ENCODE measurements around the gene PRKAG3. TPM values are rescaled to one million over a fixed set of nuclear protein-coding genes. Genes with fewer than 3 reads are reported as not detected.

The PRKAG3 gene
- total RNA-seq, 1 donor from 2014 or later = 0.14 TPM

- Histone ChIP-seq H3K4me3 (no peak overlapping the region), H3K36me3 (no peaks in the 10 kb centered on the region), H3K4me1 (peaks cover 8% of the 10 kb centered on the region), H3K27me3 (ENCODE audit: low read depth) (no peaks in the 10 kb centered on the region), H3K9me3 (replicated peaks) (no peaks in the 10 kb centered on the region), H3K27ac (replicated peaks) (no peak overlapping the region)
- intact Hi-C loops (cut with micrococcal nuclease) = no loop called here
- DNase-seq = no peak
- TF ChIP-seq CTCF (IDR thresholded peaks at IDR 0.05; ENCODE audit: borderline replicate concordance) = no peak
Observed at GRCh38 chr2:218796691-218797090, 34.9 kb downstream of the PRKAG3 start.

- Histone ChIP-seq H3K4me1 (no peaks in the 10 kb centered on the region), H3K27ac (replicated peaks) (no peak overlapping the region), H3K9me3 (replicated peaks) (peaks cover 8% of the 10 kb centered on the region), H3K4me3 (no peak overlapping the region), H3K36me3 (peaks cover 6% of the 10 kb centered on the region), H3K27me3 (ENCODE audit: low read depth) (no peaks in the 10 kb centered on the region)
- no peak for DNase-seq
- intact Hi-C loops (cut with micrococcal nuclease) = no loop called here
- no peak for TF ChIP-seq CTCF (IDR thresholded peaks at IDR 0.05; ENCODE audit: borderline replicate concordance)
Observed at GRCh38 chr2:218792433-218792832, 39.2 kb downstream of the PRKAG3 start.

GRCh38 chr2:218788529-218789255 is 42.9 kb downstream of the PRKAG3 start:
- H3K9me3 ChIP-seq (replicated peaks) = peaks cover 8% of the 10 kb centered on the region
- H3K27me3 ChIP-seq (ENCODE audit: low read depth) = no peaks in the 10 kb centered on the region
- H3K4me3 ChIP-seq = no peak overlapping the region
- peaks cover 6% of the 10 kb centered on the region for H3K36me3 ChIP-seq
- intact Hi-C loops (cut with micrococcal nuclease) = no loop called here
- H3K4me1 ChIP-seq = peaks cover 4% of the 10 kb centered on the region
- TF ChIP-seq CTCF (IDR thresholded peaks at IDR 0.05; ENCODE audit: borderline replicate concordance) = no peak
- no peak for DNase-seq
- H3K27ac ChIP-seq (replicated peaks) = no peak overlapping the region

GRCh38 chr2:218786133-218786532 is 45.5 kb downstream of the PRKAG3 start:
- Histone ChIP-seq H3K36me3 (peaks cover 6% of the 10 kb centered on the region), H3K27me3 (ENCODE audit: low read depth) (peaks cover 2% of the 10 kb centered on the region), H3K4me3 (no peak overlapping the region), H3K4me1 (peaks cover 27% of the 10 kb centered on the region), H3K27ac (replicated peaks) (no peak overlapping the region), H3K9me3 (replicated peaks) (peaks cover 8% of the 10 kb centered on the region)
- intact Hi-C loops (cut with micrococcal nuclease) = no loop called here
- no peak for DNase-seq
- no peak for TF ChIP-seq CTCF (IDR thresholded peaks at IDR 0.05; ENCODE audit: borderline replicate concordance)

GRCh38 chr2:218785103-218785502 is 46.5 kb downstream of the PRKAG3 start:
- peaks cover 31% of the 10 kb centered on the region for H3K4me1 ChIP-seq
- H3K4me3 ChIP-seq = no peak overlapping the region
- H3K27me3 ChIP-seq (ENCODE audit: low read depth) = peaks cover 2% of the 10 kb centered on the region
- H3K27ac ChIP-seq (replicated peaks) = no peak overlapping the region
- TF ChIP-seq CTCF (IDR thresholded peaks at IDR 0.05; ENCODE audit: borderline replicate concordance) = no peak
- DNase-seq = no peak
- peaks cover 6% of the 10 kb centered on the region for H3K36me3 ChIP-seq
- intact Hi-C loops (cut with micrococcal nuclease) = no loop called here
- peaks cover 8% of the 10 kb centered on the region for H3K9me3 ChIP-seq (replicated peaks)

Measured in left ventricle myocardium inferior (tissue), 1 donor.